Stimulated activated CD4-positive, alpha-beta T cell treated with anti-CD3 and anti-CD28 coated beads, Interleukin-12 subunit alpha, Interleukin-12 subunit beta, amount 100 ng/mL, for 24 hours (primary cell): ENCODE data around the gene TTC34.

Experiments
- DNase-seq, 2 experiments: peaks; one replicate each; pipeline ENCODE4 v3.0.0-alpha.2; 2020; ENCODE audit warnings: low read depth in 2 of 2

The TTC34 gene

DNA sequence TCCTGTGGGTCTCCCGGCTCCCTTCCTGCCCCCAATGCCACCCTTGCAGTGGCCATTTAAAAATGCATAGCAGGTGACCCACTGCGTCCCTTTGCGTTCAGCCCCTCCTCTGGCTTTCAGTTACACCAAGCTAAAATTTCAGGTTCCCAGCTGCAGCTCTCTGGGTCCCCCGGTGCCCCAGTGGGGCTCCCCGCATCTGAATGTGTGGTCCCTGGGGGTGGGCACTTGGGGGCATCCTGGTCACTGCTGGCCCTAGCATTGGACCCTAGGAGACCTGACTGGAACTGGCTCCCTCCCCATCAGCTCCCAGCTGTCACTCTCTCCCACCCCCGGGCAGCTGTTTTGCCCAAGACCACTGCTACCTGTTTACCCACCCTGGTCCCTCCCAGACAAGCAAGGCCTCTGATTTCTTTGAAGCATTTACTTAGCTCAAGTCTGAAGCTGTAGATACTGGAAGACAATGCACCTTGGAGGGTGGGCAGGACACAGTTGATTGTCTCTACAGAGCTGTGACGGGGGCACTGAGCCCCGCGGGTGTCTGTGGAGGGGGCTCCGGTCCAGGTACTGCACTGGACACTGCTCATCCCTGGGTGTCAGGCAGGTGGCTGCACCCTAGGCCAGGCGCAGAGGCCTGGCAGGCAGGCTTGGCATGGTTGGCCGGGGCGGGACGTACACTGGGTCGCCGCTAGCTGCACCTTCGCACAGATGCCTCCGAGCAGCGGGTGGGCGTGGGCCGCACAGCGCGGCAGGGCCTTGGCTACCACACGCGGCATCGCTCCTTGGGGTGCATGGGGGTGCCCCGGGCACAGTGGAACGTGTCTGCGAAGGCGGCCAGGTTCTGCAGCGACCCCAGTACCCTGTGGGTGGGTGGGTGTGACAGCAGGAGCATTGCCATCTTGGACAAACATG is 211.0 kb downstream of the TTC34 start:
- no peak for DNase-seq

DNA sequence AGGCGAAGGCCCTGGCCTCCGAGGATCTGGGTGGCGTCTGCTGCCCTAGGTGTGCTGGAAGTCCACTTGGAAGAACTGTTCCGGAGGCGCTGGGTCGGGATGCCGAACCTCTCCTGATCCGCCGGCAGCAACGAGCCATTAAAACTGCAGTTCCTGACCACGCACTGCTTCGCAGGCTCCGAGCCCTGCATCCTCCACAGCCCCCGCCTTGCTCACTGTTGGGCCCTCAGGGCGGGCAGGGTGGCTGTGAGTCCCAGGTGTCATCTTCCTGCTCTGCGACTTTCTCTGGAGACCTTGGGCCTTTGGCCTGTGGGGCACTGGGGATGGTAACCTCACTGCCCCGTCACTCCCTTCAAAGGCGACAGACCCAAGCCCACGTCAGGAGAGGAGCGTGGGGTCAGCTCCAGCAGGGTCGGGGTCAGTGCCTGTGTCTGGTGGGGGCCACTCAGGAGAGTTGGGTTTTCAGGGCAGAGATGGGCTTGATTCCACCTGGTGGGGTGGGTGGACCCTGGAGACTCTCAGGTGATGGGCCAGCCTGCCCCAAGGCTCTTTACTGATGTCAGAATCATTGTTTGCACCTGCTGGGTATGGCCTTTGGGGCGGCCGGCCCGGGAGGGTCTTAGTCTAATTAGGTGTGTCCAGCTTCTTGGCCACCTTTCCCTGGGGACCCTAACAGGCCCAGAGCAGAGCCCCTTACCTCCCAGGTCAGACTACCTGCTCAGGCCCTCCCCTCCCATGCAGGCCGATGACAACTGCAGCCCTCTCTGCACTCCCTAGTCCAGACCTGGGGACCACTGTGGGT is 211.9 kb downstream of the TTC34 start:
- DNase-seq, result no peak

DNA sequence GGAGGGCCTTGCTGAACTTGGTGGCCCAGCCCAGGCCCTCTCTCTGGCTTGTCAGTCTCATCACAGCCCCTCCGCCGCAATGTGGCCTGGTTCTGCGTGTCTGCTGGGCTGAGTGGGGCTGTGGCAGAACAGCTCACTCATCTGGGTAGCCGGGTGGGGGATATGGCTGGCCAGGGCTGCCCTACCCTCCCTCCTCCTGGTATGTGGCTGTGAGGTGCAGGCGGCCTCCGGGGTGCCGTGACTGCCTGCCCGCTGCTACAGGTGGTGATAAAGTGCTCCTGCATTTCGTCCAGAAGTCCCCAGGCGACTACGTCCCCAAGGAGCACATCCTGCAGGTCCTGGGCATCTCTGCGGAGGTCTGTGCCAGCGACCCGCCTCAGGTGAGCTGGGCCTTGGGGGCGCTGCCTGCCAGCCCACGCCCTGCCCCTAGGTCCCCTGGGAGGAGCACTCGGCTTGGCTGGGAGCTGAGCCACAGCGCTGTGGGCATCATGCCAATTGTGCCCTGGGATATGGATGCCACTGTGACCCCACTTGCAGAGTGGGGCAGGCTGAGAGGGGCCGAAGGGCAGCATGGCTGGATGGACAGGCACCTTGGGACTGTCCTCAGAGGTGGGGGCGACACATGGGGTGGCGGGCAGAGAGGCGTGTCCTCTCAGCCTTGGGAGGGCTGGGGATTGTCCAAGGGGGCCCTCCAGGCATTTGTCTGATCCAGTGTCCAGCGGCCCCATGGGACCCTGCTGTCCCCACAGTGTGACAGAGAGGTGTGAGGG is 212.6 kb downstream of the TTC34 start:
- DNase-seq, result no peak

DNA sequence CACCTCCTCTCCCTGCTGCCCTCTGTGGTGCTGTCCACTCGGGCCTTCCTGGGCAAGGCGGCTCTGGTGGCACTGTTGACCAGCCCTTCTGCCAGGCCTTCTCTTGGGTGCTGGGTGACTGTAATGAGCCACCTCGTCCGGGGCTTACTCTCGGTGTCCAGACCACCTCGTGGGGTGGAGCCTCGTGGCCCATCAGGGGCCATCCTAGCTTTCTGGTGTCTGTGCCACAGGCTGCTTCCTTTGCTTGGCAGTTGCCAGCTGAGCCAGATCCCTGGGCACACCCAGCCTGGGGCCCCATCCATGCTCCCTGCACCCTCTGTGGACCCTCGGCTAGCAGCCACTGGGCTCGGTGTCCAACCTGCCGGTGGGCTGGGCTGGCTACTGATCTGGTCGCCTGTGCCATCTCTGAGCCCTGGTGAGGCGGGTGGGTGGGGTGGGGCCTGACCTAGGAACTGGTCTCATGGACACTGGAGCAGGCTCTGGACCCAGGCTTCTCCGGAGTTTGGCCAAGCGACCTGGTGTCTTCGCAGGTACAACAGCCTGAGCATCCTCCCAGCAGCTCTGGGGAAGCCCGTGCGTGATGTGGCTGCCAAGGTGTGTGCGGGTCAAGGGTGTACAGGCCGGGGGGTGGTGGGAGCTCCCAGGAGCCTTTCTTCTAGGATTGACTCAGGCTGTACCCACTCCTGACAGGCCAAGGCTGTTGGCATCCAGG is 213.5 kb downstream of the TTC34 start:
- DNase-seq, result no peak

DNA sequence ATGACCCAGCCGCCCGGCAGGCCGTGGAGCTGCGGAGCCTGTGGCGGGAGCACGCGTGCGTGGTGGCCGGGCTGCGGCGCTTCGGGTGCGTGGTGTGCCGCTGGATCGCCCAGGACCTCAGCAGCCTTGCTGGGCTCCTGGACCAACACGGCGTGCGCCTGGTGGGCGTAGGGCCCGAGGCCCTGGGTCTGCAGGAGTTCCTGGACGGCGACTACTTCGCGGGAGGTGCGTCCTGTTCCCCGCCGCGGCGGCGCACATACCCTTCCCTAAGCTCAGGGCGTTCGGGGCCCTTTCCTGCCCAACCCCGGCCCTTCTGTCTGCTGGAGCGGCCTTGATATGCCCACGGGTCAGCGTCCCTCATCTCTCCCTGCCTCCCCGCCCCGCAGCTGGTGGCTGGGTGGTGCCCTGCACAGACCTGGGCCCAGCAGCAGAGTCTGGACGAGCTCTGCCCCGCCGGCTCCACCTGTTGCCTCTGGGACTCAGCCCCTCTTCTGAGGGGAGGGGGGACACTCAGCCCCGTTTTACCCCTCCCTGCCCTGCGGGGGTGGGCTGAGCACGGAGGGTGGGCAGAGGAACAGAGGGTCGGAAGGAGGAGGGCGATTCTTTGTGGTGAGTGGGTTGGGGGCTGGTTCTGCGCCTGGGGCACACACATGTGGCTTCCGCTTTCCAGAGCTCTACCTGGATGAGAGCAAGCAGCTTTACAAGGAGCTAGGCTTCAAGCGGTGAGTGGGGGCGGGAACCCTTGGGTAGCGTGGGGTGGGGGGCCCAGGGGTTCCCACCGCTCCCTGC is 214.2 kb downstream of the TTC34 start:
- no peak for DNase-seq

DNA sequence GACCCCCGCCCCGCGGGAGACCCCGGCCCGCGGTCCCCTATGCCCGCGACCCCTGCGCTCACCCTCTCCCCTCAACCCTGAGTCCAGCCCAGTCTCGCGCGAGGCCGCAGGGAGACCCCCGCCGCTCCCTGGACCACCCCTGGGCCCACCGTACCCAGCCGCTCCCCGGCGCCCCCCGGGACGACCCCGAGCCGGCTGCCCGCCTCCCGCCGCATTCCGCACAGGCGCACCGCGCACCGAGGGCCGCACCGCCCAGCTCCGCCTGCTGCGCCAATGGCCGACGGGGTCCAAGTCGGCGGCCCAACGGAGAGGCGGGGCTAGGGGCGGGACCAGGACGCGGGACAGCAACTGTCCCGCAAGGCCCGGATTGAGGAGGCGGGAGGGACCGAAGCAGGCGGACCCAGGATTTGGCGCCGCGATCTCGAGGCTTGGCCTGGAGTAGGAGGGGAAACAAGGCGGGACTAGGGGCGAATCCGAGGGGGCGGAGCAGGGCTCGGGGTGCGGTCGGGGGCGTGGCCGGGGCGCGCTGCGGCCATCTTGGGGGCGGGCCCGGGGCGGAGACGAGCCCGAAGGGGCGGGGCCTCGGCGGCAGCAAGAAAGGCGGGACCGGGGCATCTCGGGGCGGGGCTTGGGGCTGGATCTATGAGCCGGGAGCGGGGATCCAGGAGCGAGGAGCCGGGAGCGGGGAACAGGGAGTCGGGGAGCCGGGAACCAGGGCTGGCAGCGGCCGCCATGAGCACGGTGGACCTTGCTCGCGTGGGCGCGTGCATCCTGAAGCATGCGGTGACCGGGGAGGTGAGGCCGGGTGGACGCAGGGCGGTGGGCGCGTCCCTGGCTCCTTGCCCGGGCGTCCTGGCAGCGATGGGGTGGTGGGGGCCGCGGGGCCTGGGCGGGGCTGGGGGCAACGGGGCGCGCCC is 215.1 kb downstream of the TTC34 start, which contains the start of gene PRXL2B:
Gene PRXL2B, plus strand, starts transcription at position 624 of the 917 bp plus-strand sequence. Its CDS starts 109 bp downstream, at position 733.
- DNase-seq, result peak; percentile 94 to 97
